ENCODE measurements around the gene C1orf198.

The C1orf198 gene

DNA sequence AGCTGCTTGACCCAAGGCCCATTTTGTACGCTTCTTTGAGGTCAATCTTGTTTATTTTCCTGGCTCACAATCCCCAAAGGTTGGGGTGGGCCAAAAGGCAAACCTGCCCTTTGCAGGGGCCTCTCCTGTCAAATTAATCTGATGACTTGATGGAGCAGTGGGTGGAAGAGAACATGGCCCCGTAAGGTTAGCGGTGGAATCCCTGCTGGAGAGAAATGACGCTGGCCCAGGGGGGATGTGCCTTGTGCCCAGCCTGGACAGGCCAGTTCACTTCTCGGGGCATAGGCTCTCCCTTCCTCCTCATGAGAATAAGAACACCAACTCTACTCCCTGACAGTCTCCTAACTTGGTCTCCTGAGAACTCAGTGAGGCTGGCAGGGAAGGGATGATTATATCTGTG lies 40.5 kb downstream of the C1orf198 start:
- DNase-seq (ENCODE audit: low read depth): no peak
- no peak for TF ChIP-seq CTCF (conservative IDR thresholded peaks at IDR 0.05; ENCODE audit: control insufficient read depth, insufficient read depth, low read depth, low read length)
- no peak overlapping the region for H3K4me3 ChIP-seq (ENCODE audit: control insufficient read depth, low read depth, low read length)

DNA sequence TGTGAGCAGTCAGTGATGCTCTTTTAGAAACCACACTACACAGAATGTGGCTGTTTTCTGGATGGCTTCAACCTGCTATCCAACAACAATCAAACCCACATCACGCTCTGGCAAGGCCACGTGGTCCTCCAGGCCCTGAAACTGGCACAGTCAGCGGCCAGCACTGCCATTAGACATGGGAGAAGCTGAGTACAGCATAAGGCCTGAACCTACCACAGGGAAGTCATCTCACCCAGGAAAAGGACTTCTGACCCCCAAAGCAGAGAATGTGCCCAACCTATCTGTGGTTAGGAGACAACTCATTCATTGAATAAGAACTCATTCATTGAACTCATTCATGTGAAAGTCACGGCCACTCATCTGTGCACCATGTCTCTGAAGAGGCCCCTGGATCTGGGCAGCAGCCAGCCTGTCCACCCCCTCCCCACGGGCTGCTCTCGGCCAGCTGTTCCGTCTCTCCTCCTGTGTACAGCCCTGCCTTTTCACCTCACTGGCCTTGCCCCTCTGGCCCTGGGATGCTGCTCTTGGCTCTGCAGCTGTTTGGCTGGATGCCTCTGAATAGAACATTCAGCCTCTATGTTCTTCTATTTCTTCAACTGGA lies 41.1 kb downstream of the C1orf198 start:
- no peak for TF ChIP-seq CTCF (conservative IDR thresholded peaks at IDR 0.05; ENCODE audit: control insufficient read depth, insufficient read depth, low read depth, low read length)
- H3K4me3 ChIP-seq (ENCODE audit: control insufficient read depth, low read depth, low read length): no peak overlapping the region
- DNase-seq (ENCODE audit: low read depth): peak; percentile 83

DNA sequence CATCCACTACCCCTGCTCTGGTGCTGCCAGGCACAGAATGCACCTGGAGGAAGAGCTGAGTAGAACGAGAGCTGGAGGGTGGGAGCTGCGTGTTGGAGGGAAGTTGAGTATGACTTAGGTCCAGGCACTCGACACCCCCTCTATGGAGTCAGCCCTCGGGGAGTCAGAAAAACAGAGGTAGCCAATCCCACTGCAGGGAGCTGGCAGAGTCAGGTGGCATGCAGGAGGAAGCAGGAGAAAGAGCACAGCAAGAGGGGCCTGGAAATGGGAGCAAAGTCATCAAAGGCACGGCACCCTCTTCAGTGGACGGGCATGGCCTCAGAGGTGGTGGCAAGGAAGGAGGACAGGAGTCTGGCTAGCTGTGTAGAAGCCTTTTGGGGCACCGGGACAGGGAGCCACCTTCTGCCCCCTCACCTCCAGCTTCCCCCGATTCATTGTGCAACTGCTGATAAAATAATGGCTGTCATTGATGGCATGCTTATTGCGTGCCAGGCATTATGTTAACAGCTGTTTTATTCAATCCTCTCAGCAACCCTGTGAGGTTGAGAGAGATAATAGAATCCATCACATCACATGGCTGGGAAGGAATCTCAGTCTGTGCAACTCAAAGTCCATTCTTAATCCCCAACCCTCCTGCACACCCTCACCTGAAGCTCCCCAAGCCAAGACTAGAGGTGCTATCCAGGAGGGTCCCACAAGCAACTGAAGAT lies 42.0 kb downstream of the C1orf198 start:
- no peak for DNase-seq (ENCODE audit: low read depth)
- no peak for TF ChIP-seq CTCF (conservative IDR thresholded peaks at IDR 0.05; ENCODE audit: control insufficient read depth, insufficient read depth, low read depth, low read length)
- no peak overlapping the region for H3K4me3 ChIP-seq (ENCODE audit: control insufficient read depth, low read depth, low read length)

GRCh38 chr1:230825761-230826160 lies 42.6 kb downstream of the C1orf198 start:
- DNase-seq (ENCODE audit: low read depth): peak; percentile 81
- no peak for TF ChIP-seq CTCF (conservative IDR thresholded peaks at IDR 0.05; ENCODE audit: control insufficient read depth, insufficient read depth, low read depth, low read length)
- H3K4me3 ChIP-seq (ENCODE audit: control insufficient read depth, low read depth, low read length): no peak overlapping the region

GRCh38 chr1:230824919-230825721 lies 43.2 kb downstream of the C1orf198 start:
- no peak overlapping the region for H3K4me3 ChIP-seq (ENCODE audit: control insufficient read depth, low read depth, low read length)
- peak; percentile 89 for DNase-seq (ENCODE audit: low read depth)
- no peak for TF ChIP-seq CTCF (conservative IDR thresholded peaks at IDR 0.05; ENCODE audit: control insufficient read depth, insufficient read depth, low read depth, low read length)

GRCh38 chr1:230824551-230824918 lies 43.8 kb downstream of the C1orf198 start:
- DNase-seq (ENCODE audit: low read depth): peak; percentile 78
- no peak for TF ChIP-seq CTCF (conservative IDR thresholded peaks at IDR 0.05; ENCODE audit: control insufficient read depth, insufficient read depth, low read depth, low read length)
- H3K4me3 ChIP-seq (ENCODE audit: control insufficient read depth, low read depth, low read length): no peak overlapping the region
